Measurements from ENCODE around the gene VANGL1. TPM values are rescaled to one million over a fixed set of nuclear protein-coding genes. Genes with fewer than 3 reads are reported as not detected.

VANGL1 gene
- total RNA-seq, 1 experiment from 2014 or later, result 23.1 TPM

GRCh38 chr1:115613767-115614166, 28.0 kb upstream of the VANGL1 start:
- Histone ChIP-seq H3K27me3 (ENCODE audit: low read length) (no peaks in the 10 kb centered on the region), H2AFZ (ENCODE audit: low read length) (no peak overlapping the region), H3K4me3 (ENCODE audit: low read length) (no peak overlapping the region), H3K4me2 (ENCODE audit: low read length) (no peak overlapping the region), H3K36me3 (ENCODE audit: low read depth, low read length) (no peaks in the 10 kb centered on the region), H3K9me3 (ENCODE audit: low read length) (no peaks in the 10 kb centered on the region), H3F3A (ENCODE audit: low read length, unreplicated experiment) (no peaks in the 10 kb centered on the region), H4K20me1 (ENCODE audit: low read length) (no peaks in the 10 kb centered on the region), H3K79me2 (ENCODE audit: low read length) (no peaks in the 10 kb centered on the region), H3K9me2 (replicated peaks; ENCODE audit: low read length) (no peaks in the 10 kb centered on the region), H3K27ac (ENCODE audit: low read length) (no peak overlapping the region), H3K9ac (ENCODE audit: low read length) (no peak overlapping the region), H3K4me1 (ENCODE audit: insufficient read depth, low read length) (peaks cover 5% of the 10 kb centered on the region)
- no TSS peak for BruUV-seq (replicated peaks)
- DNase-seq, result no peak
- CTCF ChIA-PET, result no interaction called here
- no peak for TF ChIP-seq EZH2phosphoT487 (IDR thresholded peaks at IDR 0.05; ENCODE audit: borderline replicate concordance, low read length)
- TF ChIP-seq EZH2 (IDR thresholded peaks at IDR 0.05; ENCODE audit: low read length, unreplicated experiment), result no peak
- no peak for TF ChIP-seq CTCF (conservative IDR thresholded peaks at IDR 0.05; ENCODE audit: low read depth, low read length)
- no peak for ATAC-seq
- intact Hi-C loops (cut with micrococcal nuclease), result no loop called here
- POLR2A ChIA-PET (ENCODE audit: unreplicated experiment), result no interaction called here

GRCh38 chr1:115620453-115620852, 21.3 kb upstream of the VANGL1 start:
- Histone ChIP-seq H3K4me3 (ENCODE audit: low read length) (no peak overlapping the region), H3K4me2 (ENCODE audit: low read length) (no peak overlapping the region), H3K4me1 (ENCODE audit: insufficient read depth, low read length) (no peaks in the 10 kb centered on the region), H3K9me2 (replicated peaks; ENCODE audit: low read length) (no peaks in the 10 kb centered on the region), H3K9ac (ENCODE audit: low read length) (no peak overlapping the region), H3K36me3 (ENCODE audit: low read depth, low read length) (no peaks in the 10 kb centered on the region), H3K27ac (ENCODE audit: low read length) (no peak overlapping the region), H2AFZ (ENCODE audit: low read length) (no peak overlapping the region), H3F3A (ENCODE audit: low read length, unreplicated experiment) (no peaks in the 10 kb centered on the region), H3K9me3 (ENCODE audit: low read length) (peaks cover 6% of the 10 kb centered on the region; the same call in 1 of the 2 replicates), H3K27me3 (ENCODE audit: low read length) (no peaks in the 10 kb centered on the region), H4K20me1 (ENCODE audit: low read length) (no peaks in the 10 kb centered on the region), H3K79me2 (ENCODE audit: low read length) (no peaks in the 10 kb centered on the region)
- intact Hi-C loops (cut with micrococcal nuclease), result no loop called here
- BruUV-seq (replicated peaks), result no TSS peak
- DNase-seq (no peak), ATAC-seq (no peak)
- CTCF ChIA-PET, result no interaction called here
- POLR2A ChIA-PET (ENCODE audit: unreplicated experiment), result no interaction called here
- TF ChIP-seq EZH2 (IDR thresholded peaks at IDR 0.05; ENCODE audit: low read length, unreplicated experiment), result no peak
- TF ChIP-seq EZH2phosphoT487 (IDR thresholded peaks at IDR 0.05; ENCODE audit: borderline replicate concordance, low read length), result no peak
- TF ChIP-seq CTCF (conservative IDR thresholded peaks at IDR 0.05; ENCODE audit: low read depth, low read length), result no peak

- Histone ChIP-seq H3K4me1 (ENCODE audit: insufficient read depth, low read length) (no peaks in the 10 kb centered on the region), H3K27me3 (ENCODE audit: low read length) (no peaks in the 10 kb centered on the region), H3K4me3 (ENCODE audit: low read length) (no peak overlapping the region), H3F3A (ENCODE audit: low read length, unreplicated experiment) (no peaks in the 10 kb centered on the region), H3K9ac (ENCODE audit: low read length) (no peak overlapping the region), H3K27ac (ENCODE audit: low read length) (no peak overlapping the region), H3K4me2 (ENCODE audit: low read length) (no peak overlapping the region), H3K9me3 (ENCODE audit: low read length) (peaks cover 6% of the 10 kb centered on the region; the same call in 1 of the 2 replicates), H4K20me1 (ENCODE audit: low read length) (no peaks in the 10 kb centered on the region), H2AFZ (ENCODE audit: low read length) (no peak overlapping the region), H3K79me2 (ENCODE audit: low read length) (no peaks in the 10 kb centered on the region), H3K36me3 (ENCODE audit: low read depth, low read length) (no peaks in the 10 kb centered on the region), H3K9me2 (replicated peaks; ENCODE audit: low read length) (no peaks in the 10 kb centered on the region)
- DNase-seq (no peak), ATAC-seq (no peak)
- ChIA-PET CTCF (no interaction called here), POLR2A (ENCODE audit: unreplicated experiment) (no interaction called here)
- no TSS peak for BruUV-seq (replicated peaks)
- intact Hi-C loops (cut with micrococcal nuclease), result no loop called here
- TF ChIP-seq CTCF (conservative IDR thresholded peaks at IDR 0.05; ENCODE audit: low read depth, low read length) (no peak), EZH2phosphoT487 (IDR thresholded peaks at IDR 0.05; ENCODE audit: borderline replicate concordance, low read length) (no peak), EZH2 (IDR thresholded peaks at IDR 0.05; ENCODE audit: low read length, unreplicated experiment) (no peak)
These were observed 20.8 kb upstream of the VANGL1 start for GRCh38 chr1:115620950-115621349.

All from PC-3 (cell line).